ENCODE results near the gene CACNA1C.
"Not testable (repeated sequence)": the region's sequence is repeated elsewhere in the genome, so short reads cannot be mapped to it uniquely, and the experiment has no call there.

Gene CACNA1C

GRCh38 chr12:2666846-2667245, 614.1 kb downstream of the CACNA1C start:
- DNase-seq, result no peak

- DNase-seq, result no peak
These were observed 615.1 kb downstream of the CACNA1C start for GRCh38 chr12:2667716-2668440.

- no peak for DNase-seq
These were observed 616.0 kb downstream of the CACNA1C start for GRCh38 chr12:2668816-2669215.

GRCh38 chr12:2669560-2669959, 616.8 kb downstream of the CACNA1C start:
- DNase-seq, result no peak

- DNase-seq, result no peak
These were observed 620.1 kb downstream of the CACNA1C start for GRCh38 chr12:2672863-2673262.

GRCh38 chr12:2673966-2674810, 621.4 kb downstream of the CACNA1C start:
- peak in 1 of 2 experiments; percentile 20 for DNase-seq

- no peak for DNase-seq
These were observed 623.0 kb downstream of the CACNA1C start for GRCh38 chr12:2675776-2676175.

GRCh38 chr12:2677142-2677880, 624.5 kb downstream of the CACNA1C start:
- DNase-seq, result no peak

- DNase-seq, result no peak
These were observed 625.6 kb downstream of the CACNA1C start for GRCh38 chr12:2678426-2678825.

GRCh38 chr12:2679068-2679815, 626.5 kb downstream of the CACNA1C start:
- no peak for DNase-seq

- peak in 1 of 2 experiments; percentile 25 for DNase-seq
These were observed 627.3 kb downstream of the CACNA1C start for GRCh38 chr12:2679816-2680675.

- no peak for DNase-seq
These were observed 627.9 kb downstream of the CACNA1C start for GRCh38 chr12:2680676-2681039.

GRCh38 chr12:2681450-2682205, 628.8 kb downstream of the CACNA1C start:
- no peak for DNase-seq

GRCh38 chr12:2682296-2683251, 629.8 kb downstream of the CACNA1C start:
- DNase-seq, result peak; percentile 33 to 57

- no peak for DNase-seq
These were observed 630.7 kb downstream of the CACNA1C start for GRCh38 chr12:2683283-2684025.

GRCh38 chr12:2684026-2684325, 631.2 kb downstream of the CACNA1C start:
- DNase-seq, result not testable (repeated sequence)

- DNase-seq, result not testable (repeated sequence)
These were observed 633.0 kb downstream of the CACNA1C start for GRCh38 chr12:2685620-2686279.

GRCh38 chr12:2686280-2686646, 633.5 kb downstream of the CACNA1C start:
- DNase-seq, result no peak

GRCh38 chr12:2687058-2687457, 634.3 kb downstream of the CACNA1C start:
- no peak for DNase-seq

All from NCI-H526 (cell line).